A204.1 (cell line): Measurements from ENCODE around the gene SPTB.

Source experiments
- FAIRE-seq: peaks from 2 replicates; lab custom pipeline; 2012; peaks lifted over from hg19 to GRCh38; lab: Jason Lieb, UNC

Gene SPTB

GRCh38 chr14:64787619-64788018, 92.1 kb downstream of the SPTB start:
- no peak for FAIRE-seq

- FAIRE-seq: no peak
Observed at GRCh38 chr14:64786296-64787149, 93.2 kb downstream of the SPTB start.

- no peak for FAIRE-seq
Observed at GRCh38 chr14:64784006-64784405, 95.7 kb downstream of the SPTB start.

GRCh38 chr14:64782196-64782595, 97.5 kb downstream of the SPTB start:
- no peak for FAIRE-seq

- no peak for FAIRE-seq
Observed at GRCh38 chr14:64779472-64779871, 100.2 kb downstream of the SPTB start.

GRCh38 chr14:64778104-64778754, 101.5 kb downstream of the SPTB start:
- no peak for FAIRE-seq

- no peak for FAIRE-seq
Observed at GRCh38 chr14:64777461-64777860, 102.2 kb downstream of the SPTB start.

- no peak for FAIRE-seq
Observed at GRCh38 chr14:64775081-64775777, 104.5 kb downstream of the SPTB start.

GRCh38 chr14:64774272-64774671, 105.4 kb downstream of the SPTB start:
- no peak for FAIRE-seq

GRCh38 chr14:64773577-64773976, 106.1 kb downstream of the SPTB start:
- no peak for FAIRE-seq

GRCh38 chr14:64773046-64773445, 106.7 kb downstream of the SPTB start:
- no peak for FAIRE-seq

GRCh38 chr14:64772397-64772950, 107.2 kb downstream of the SPTB start:
- no peak for FAIRE-seq

- FAIRE-seq: no peak
Observed at GRCh38 chr14:64771161-64771560, 108.5 kb downstream of the SPTB start.

- FAIRE-seq: no peak
Observed at GRCh38 chr14:64770751-64771150, 109.0 kb downstream of the SPTB start.

- FAIRE-seq: no peak
Observed at GRCh38 chr14:64769096-64770020, 110.3 kb downstream of the SPTB start.

- no peak for FAIRE-seq
Observed at GRCh38 chr14:64768401-64769095, 111.2 kb downstream of the SPTB start.

- no peak for FAIRE-seq
Observed at GRCh38 chr14:64767215-64767964, 112.3 kb downstream of the SPTB start.

- no peak for FAIRE-seq
Observed at GRCh38 chr14:64766430-64767151, 113.1 kb downstream of the SPTB start.

- FAIRE-seq: no peak
Observed at GRCh38 chr14:64765740-64766302, 113.9 kb downstream of the SPTB start.
